ENCODE measurements around the gene MACROH2A1. TPM values are rescaled to one million over a fixed set of nuclear protein-coding genes. Genes with fewer than 3 reads are reported as not detected.
A peak's percentile ranks its signal among the peaks of the same experiment; 100 is the strongest.

MACROH2A1 gene
- total RNA-seq, 1 donor from 2014 or later, result 179 TPM

DNA sequence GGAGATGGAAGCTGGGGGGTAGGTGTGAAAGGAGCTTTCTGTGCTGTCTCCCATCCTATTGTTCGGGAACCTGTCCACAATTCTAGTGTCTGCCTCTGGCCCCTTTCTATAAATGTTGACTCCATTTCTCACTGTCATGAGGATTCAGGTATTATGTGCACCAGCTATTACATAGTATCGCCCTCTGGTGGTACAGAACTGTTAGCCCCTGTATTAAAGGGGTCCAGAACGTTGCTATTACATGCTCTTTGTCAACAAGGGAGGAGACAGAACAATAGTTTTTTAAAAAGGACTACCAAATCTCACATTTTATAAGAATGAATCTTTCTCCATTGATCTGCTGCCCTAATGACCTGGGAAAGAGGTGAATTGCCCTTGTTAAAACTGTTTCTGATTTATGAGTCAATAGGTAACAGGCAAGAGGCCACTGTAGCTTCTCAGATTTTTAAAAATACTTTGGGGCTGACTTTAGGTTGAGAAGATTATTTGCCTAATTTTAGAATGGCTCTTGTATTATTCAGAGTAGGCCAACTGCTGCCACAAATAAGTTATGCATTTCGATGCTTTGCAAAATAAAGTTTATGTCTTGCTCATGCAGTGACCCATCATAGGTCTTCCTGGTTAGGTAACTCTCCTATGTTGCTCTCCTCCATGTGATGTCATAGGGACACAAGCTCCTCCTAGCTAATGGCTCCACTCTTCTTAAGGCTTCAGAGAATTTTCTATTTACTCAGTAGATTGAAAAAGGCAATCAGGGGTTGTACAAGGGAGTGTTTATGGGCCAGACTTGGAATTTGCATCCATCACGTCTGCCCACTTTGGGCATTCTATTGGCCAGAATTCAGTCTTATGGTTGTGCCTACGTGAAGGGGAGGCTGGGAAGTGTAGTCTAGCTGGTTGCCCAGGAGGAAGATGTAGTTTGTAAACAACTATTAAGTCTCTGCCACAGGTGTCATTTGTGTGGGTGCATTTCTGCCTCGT lies 27.4 kb upstream of the MACROH2A1 start:
- Histone ChIP-seq H3K27ac (no peak overlapping the region), H3K36me3 (no peaks in the 10 kb centered on the region), H3K4me3 (no peak overlapping the region), H3K4me1 (no peaks in the 10 kb centered on the region), H3K9me3 (peaks cover 6% of the 10 kb centered on the region), H3K27me3 (no peaks in the 10 kb centered on the region)
- intact Hi-C loops (cut with DNase I), result no loop called here
- DNase-seq (no peak), ATAC-seq (peak; percentile 85)
- peak; percentile 67 for TF ChIP-seq CTCF (IDR thresholded peaks at IDR 0.05)

DNA sequence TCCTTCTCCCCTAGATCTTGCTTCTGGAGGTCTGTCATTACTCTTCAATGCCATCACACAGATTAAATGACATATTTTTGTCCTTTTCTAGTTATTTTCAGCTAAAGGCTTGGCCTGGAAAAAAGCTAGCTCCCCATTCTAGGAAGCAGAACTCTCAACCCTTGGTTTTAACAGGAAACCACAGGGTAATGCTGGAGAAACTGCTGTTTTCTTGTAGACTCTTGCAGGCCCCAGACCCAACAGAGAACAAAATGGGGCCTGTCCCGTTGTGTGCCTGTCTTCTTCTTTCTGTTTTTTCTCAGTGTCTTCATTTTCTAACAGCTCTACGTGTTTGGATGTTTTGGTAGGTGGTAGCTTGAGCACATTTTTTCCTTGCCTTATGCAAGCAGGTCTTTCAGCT lies 26.6 kb upstream of the MACROH2A1 start:
- Histone ChIP-seq H3K36me3 (no peaks in the 10 kb centered on the region), H3K27me3 (no peaks in the 10 kb centered on the region), H3K9me3 (peaks cover 6% of the 10 kb centered on the region), H3K27ac (no peak overlapping the region), H3K4me3 (no peak overlapping the region), H3K4me1 (no peaks in the 10 kb centered on the region)
- TF ChIP-seq CTCF (IDR thresholded peaks at IDR 0.05), result no peak
- intact Hi-C loops (cut with DNase I), result no loop called here
- DNase-seq, result no peak
- ATAC-seq, result peak; percentile 40

- no peaks in the 10 kb centered on the region for H3K4me1 ChIP-seq
- TF ChIP-seq CTCF (IDR thresholded peaks at IDR 0.05), result no peak
- H3K27me3 ChIP-seq, result no peaks in the 10 kb centered on the region
- intact Hi-C loops (cut with DNase I), result no loop called here
- H3K4me3 ChIP-seq, result no peak overlapping the region
- H3K27ac ChIP-seq, result no peak overlapping the region
- ATAC-seq (no peak), DNase-seq (no peak)
- H3K36me3 ChIP-seq, result no peaks in the 10 kb centered on the region
- H3K9me3 ChIP-seq, result peaks cover 5% of the 10 kb centered on the region
These were observed 24.8 kb upstream of the MACROH2A1 start for GRCh38 chr5:135423846-135424168.

GRCh38 chr5:135423146-135423845 lies 24.3 kb upstream of the MACROH2A1 start:
- ATAC-seq (peak; percentile 78), DNase-seq (no peak)
- Histone ChIP-seq H3K4me3 (no peak overlapping the region), H3K27ac (no peak overlapping the region), H3K27me3 (no peaks in the 10 kb centered on the region), H3K9me3 (no peaks in the 10 kb centered on the region), H3K4me1 (no peaks in the 10 kb centered on the region), H3K36me3 (no peaks in the 10 kb centered on the region)
- TF ChIP-seq CTCF (IDR thresholded peaks at IDR 0.05), result no peak
- intact Hi-C loops (cut with DNase I), result no loop called here

DNA sequence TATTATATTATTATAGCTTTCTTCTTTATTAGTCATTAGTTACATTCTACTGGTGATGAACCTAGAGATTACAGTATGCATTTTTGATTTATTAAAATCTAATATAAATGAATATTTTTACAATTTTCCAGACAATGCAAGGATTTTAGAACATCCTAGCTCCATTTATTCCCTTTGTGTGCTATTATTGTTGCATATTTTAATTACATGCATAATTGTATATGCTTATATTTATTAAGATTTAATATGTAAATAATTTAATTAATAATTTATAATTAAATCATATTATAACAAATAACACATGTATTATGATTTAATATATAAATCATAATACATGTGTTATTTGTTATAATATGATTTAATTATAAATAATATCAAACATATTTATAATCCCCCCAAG lies 23.4 kb upstream of the MACROH2A1 start:
- ATAC-seq, result no peak
- Histone ChIP-seq H3K9me3 (no peaks in the 10 kb centered on the region), H3K27ac (no peak overlapping the region), H3K27me3 (no peaks in the 10 kb centered on the region), H3K36me3 (no peaks in the 10 kb centered on the region), H3K4me3 (no peak overlapping the region), H3K4me1 (no peaks in the 10 kb centered on the region)
- TF ChIP-seq CTCF (IDR thresholded peaks at IDR 0.05), result no peak
- intact Hi-C loops (cut with DNase I), result no loop called here
- DNase-seq, result no peak
